ENCODE measurements around the gene ASB13. TPM values are rescaled to one million over a fixed set of nuclear protein-coding genes. Genes with fewer than 3 reads are reported as not detected.

ASB13 gene
- total and polyA plus RNA-seq, 2 experiments from 2014 or later, result 11.6 to 20.2 TPM

DNA sequence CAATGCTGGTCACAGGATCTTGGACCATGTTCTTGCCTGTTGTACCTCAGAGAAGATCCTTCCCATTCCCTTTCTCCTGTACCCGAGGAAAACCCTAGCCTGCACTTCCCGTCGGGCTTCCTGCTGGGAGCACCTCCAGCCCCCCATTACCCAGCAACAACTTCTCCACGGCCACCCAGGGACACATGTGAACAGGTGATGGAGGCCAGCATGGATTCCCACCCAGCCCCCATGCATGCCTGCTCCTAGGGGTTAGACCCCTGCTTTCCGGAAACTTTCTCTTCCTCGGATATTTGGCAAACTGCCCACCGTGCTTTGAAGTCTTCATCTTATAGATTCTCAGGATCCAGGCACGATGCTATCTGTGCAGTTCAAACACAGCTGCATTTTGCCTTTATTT lies 74.3 kb downstream of the ASB13 start (continued):
- TF ChIP-seq, protein P1, sequence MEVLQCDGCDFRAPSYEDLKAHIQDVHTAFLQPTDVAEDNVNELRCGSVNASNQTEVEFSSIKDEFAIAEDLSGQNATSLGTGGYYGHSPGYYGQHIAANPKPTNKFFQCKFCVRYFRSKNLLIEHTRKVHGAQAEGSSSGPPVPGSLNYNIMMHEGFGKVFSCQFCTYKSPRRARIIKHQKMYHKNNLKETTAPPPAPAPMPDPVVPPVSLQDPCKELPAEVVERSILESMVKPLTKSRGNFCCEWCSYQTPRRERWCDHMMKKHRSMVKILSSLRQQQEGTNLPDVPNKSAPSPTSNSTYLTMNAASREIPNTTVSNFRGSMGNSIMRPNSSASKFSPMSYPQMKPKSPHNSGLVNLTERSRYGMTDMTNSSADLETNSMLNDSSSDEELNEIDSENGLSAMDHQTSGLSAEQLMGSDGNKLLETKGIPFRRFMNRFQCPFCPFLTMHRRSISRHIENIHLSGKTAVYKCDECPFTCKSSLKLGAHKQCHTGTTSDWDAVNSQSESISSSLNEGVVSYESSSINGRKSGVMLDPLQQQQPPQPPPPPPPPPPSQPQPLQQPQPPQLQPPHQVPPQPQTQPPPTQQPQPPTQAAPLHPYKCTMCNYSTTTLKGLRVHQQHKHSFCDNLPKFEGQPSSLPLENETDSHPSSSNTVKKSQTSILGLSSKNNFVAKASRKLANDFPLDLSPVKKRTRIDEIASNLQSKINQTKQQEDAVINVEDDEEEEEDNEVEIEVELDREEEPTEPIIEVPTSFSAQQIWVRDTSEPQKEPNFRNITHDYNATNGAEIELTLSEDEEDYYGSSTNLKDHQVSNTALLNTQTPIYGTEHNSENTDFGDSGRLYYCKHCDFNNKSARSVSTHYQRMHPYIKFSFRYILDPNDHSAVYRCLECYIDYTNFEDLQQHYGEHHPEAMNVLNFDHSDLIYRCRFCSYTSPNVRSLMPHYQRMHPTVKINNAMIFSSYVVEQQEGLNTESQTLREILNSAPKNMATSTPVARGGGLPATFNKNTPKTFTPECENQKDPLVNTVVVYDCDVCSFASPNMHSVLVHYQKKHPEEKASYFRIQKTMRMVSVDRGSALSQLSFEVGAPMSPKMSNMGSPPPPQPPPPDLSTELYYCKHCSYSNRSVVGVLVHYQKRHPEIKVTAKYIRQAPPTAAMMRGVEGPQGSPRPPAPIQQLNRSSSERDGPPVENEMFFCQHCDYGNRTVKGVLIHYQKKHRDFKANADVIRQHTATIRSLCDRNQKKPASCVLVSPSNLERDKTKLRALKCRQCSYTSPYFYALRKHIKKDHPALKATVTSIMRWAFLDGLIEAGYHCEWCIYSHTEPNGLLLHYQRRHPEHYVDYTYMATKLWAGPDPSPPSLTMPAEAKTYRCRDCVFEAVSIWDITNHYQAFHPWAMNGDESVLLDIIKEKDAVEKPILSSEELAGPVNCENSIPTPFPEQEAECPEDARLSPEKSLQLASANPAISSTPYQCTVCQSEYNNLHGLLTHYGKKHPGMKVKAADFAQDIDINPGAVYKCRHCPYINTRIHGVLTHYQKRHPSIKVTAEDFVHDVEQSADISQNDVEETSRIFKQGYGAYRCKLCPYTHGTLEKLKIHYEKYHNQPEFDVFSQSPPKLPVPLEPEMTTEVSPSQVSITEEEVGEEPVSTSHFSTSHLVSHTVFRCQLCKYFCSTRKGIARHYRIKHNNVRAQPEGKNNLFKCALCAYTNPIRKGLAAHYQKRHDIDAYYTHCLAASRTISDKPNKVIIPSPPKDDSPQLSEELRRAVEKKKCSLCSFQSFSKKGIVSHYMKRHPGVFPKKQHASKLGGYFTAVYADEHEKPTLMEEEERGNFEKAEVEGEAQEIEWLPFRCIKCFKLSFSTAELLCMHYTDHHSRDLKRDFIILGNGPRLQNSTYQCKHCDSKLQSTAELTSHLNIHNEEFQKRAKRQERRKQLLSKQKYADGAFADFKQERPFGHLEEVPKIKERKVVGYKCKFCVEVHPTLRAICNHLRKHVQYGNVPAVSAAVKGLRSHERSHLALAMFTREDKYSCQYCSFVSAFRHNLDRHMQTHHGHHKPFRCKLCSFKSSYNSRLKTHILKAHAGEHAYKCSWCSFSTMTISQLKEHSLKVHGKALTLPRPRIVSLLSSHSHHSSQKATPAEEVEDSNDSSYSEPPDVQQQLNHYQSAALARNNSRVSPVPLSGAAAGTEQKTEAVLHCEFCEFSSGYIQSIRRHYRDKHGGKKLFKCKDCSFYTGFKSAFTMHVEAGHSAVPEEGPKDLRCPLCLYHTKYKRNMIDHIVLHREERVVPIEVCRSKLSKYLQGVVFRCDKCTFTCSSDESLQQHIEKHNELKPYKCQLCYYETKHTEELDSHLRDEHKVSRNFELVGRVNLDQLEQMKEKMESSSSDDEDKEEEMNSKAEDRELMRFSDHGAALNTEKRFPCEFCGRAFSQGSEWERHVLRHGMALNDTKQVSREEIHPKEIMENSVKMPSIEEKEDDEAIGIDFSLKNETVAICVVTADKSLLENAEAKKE (CRISPR knock-in tag; IDR thresholded peaks at IDR 0.05), result no peak
- TF ChIP-seq EZH2 (IDR thresholded peaks at IDR 0.05; ENCODE audit: low read depth, unreplicated experiment), result no peak

DNA sequence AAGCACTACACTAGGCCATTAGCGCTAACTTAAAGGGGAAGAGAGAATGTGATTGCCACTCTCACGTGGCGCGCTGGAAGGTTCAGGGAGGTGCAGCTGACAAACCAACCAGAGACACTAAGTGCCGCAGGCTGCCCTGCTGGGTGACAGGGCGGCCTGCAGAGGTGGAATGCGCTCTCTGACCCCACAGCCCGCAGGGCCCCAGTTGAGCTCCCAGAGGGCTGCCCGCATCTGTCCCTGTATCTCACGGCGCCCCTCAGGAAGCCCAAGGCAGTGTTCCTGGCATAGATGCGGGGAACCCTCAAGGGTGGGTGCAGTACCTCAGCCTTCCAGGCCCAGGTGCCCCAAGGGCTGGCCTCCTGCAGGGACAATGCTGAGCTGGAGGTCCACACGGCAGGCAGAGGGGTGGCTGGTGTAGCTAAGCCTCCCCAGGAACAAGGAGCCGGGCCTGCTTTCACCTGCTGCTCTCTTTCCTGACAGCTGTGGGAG lies 75.0 kb downstream of the ASB13 start:
- Histone ChIP-seq H3K79me2 (replicated peaks; ENCODE audit: insufficient read depth) (no peaks in the 10 kb centered on the region), H3K27ac (ENCODE audit: low read depth) (no peak overlapping the region), H3K4me2 (no peak overlapping the region), H3K9me2 (ENCODE audit: insufficient read depth) (no peaks in the 10 kb centered on the region), H4K20me1 (replicated peaks; ENCODE audit: insufficient read depth) (no peaks in the 10 kb centered on the region), H2AFZ (0 out of 2 replicates have a peak overlapping the region, but pooled peaks have one; percentile 43), H3K4me1 (ENCODE audit: insufficient read depth) (peaks cover 28% of the 10 kb centered on the region), H3K36me3 (ENCODE audit: insufficient read depth) (no peaks in the 10 kb centered on the region), H3F3A (replicated peaks; ENCODE audit: low read depth) (no peaks in the 10 kb centered on the region), H3K27me3 (ENCODE audit: insufficient read depth) (no peaks in the 10 kb centered on the region), H3K4me3 (no peak overlapping the region)
- Mint-ChIP-seq H3K4me1 (peaks cover 40% of the 10 kb centered on the region), H3K36me3 (ENCODE audit: low read depth) (no peaks in the 10 kb centered on the region), H3K27me3 (ENCODE audit: insufficient read depth, low read depth, poor library complexity) (peaks cover 10% of the 10 kb centered on the region), H3K9me3 (no peaks in the 10 kb centered on the region), H3K27ac (no peak overlapping the region), H3K4me3 (no peak overlapping the region)
- DNase-seq (ENCODE audit: low spot score) (no peak), ATAC-seq (peak; percentile 61)
- TF ChIP-seq ZNF331 (CRISPR knock-in tag; IDR thresholded peaks at IDR 0.05; ENCODE audit: low read depth) (no peak), JUNB (IDR thresholded peaks at IDR 0.05; ENCODE audit: unreplicated experiment) (no peak), STAT1 (IDR thresholded peaks at IDR 0.05; ENCODE audit: unreplicated experiment) (no peak), EZH2 (IDR thresholded peaks at IDR 0.05; ENCODE audit: low read depth, unreplicated experiment) (no peak)
- TF ChIP-seq, protein P1 (CRISPR knock-in tag; IDR thresholded peaks at IDR 0.05), result no peak
- TF ChIP-seq, protein P2, sequence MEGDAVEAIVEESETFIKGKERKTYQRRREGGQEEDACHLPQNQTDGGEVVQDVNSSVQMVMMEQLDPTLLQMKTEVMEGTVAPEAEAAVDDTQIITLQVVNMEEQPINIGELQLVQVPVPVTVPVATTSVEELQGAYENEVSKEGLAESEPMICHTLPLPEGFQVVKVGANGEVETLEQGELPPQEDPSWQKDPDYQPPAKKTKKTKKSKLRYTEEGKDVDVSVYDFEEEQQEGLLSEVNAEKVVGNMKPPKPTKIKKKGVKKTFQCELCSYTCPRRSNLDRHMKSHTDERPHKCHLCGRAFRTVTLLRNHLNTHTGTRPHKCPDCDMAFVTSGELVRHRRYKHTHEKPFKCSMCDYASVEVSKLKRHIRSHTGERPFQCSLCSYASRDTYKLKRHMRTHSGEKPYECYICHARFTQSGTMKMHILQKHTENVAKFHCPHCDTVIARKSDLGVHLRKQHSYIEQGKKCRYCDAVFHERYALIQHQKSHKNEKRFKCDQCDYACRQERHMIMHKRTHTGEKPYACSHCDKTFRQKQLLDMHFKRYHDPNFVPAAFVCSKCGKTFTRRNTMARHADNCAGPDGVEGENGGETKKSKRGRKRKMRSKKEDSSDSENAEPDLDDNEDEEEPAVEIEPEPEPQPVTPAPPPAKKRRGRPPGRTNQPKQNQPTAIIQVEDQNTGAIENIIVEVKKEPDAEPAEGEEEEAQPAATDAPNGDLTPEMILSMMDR (conservative IDR thresholded peaks at IDR 0.05; ENCODE audit: low read depth in 2 of 2), result no peak

All from GM23338 (cell line).